Naive thymus-derived CD4-positive, alpha-beta T cell (primary cell): ENCODE results near the gene RAD51D. TPM values are rescaled to one million over a fixed set of nuclear protein-coding genes. Genes with fewer than 3 reads are reported as not detected.

Experiments used
- ATAC-seq: fragments of 150-1000 bp; cut with Tn5 transposase; 2 replicates; pipeline ENCODE4 v1.10.0; 2021; ENCODE audit warnings: mild to moderate bottlenecking, moderate library complexity
- CTCF ChIA-PET: fragments of 350-600 bp; sonication (Branson Sonifier 250); formaldehyde crosslinking; loops from one replicate; lab custom pipeline; 2021; ENCODE audit warnings: antibody characterized with exemption; lab: Charles Lee
- POLR2A ChIA-PET: fragments of 350-600 bp; sonication (Branson Sonifier 250); formaldehyde crosslinking; loops from one replicate; lab custom pipeline; 2021; ENCODE audit warnings: antibody characterized with exemption, inconsistent platforms; lab: Charles Lee
- DNase-seq, 9 donors: peaks; one replicate each; pipeline versions ENCODE4 v3.0.0 to v3.0.0-alpha.2; 2020 to 2022; ENCODE audit warnings: mixed read lengths in 1 of 9
- H3K27ac ChIP-seq: one replicate; pipeline ENCODE4 v1.7.0; 2013; ENCODE audit warnings: mild to moderate bottlenecking, low read depth, low read length, moderate library complexity
- H3K27me3 ChIP-seq, 2 donors: one replicate each; pipeline ENCODE4 v1.7.0; 2013; ENCODE audit warnings: low read length in 2 of 2, mild to moderate bottlenecking in 2 of 2, moderate library complexity in 2 of 2; ENCODE audit not compliant: control insufficient read depth in 2 of 2, insufficient read depth in 2 of 2
- H3K36me3 ChIP-seq, 3 experiments: 1 replicate in 2 of 3; 2 replicates in 1 of 3; pipeline ENCODE4 v1.7.0; 2013; ENCODE audit warnings: low read length in 3 of 3, mild to moderate bottlenecking in 3 of 3, moderate library complexity in 1 of 3; ENCODE audit not compliant: insufficient read depth in 3 of 3, control insufficient read depth in 2 of 3
- H3K4me1 ChIP-seq, 2 donors: one replicate each; pipeline ENCODE4 v1.7.0; 2013; ENCODE audit warnings: low read length in 2 of 2, mild to moderate bottlenecking in 2 of 2, moderate library complexity in 1 of 2; ENCODE audit not compliant: control insufficient read depth in 2 of 2, insufficient read depth in 2 of 2
- H3K4me3 ChIP-seq: 2 replicates; pipeline ENCODE4 v1.7.0; 2013; ENCODE audit warnings: mild to moderate bottlenecking, low read length
- H3K9me3 ChIP-seq, 3 experiments: 1 replicate in 2 of 3; 2 replicates in 1 of 3; pipeline ENCODE4 v1.7.0; 2013; ENCODE audit warnings: low read length in 3 of 3; ENCODE audit not compliant: control insufficient read depth in 2 of 3
- H3K27ac Mint-ChIP-seq, 9 donors: one replicate each; pipeline ENCODE4 v1.8.0; 2020 to 2022; ENCODE audit warnings: mixed read lengths in 9 of 9, mild to moderate bottlenecking in 8 of 9, moderate library complexity in 5 of 9, inconsistent platforms in 2 of 9
- H3K27me3 Mint-ChIP-seq, 5 donors: one replicate each; pipeline ENCODE4 v1.8.0; 2021 to 2022; ENCODE audit warnings: mixed read lengths in 5 of 5, mild to moderate bottlenecking in 1 of 5
- H3K36me3 Mint-ChIP-seq, 5 donors: one replicate each; pipeline ENCODE4 v1.8.0; 2020 to 2022; ENCODE audit warnings: mixed read lengths in 5 of 5, mild to moderate bottlenecking in 3 of 5, inconsistent platforms in 1 of 5
- H3K4me1 Mint-ChIP-seq, 7 donors: one replicate each; pipeline ENCODE4 v1.8.0; 2020 to 2022; ENCODE audit warnings: mixed read lengths in 7 of 7, mild to moderate bottlenecking in 3 of 7, inconsistent platforms in 1 of 7
- H3K4me3 Mint-ChIP-seq, 10 donors: one replicate each; pipeline ENCODE4 v1.8.0; 2020 to 2022; ENCODE audit warnings: mild to moderate bottlenecking in 10 of 10, mixed read lengths in 10 of 10, moderate library complexity in 6 of 10, inconsistent platforms in 2 of 10
- H3K9me3 Mint-ChIP-seq, 11 donors: one replicate each; pipeline ENCODE4 v1.8.0; 2020 to 2022; ENCODE audit warnings: mixed read lengths in 11 of 11, mild to moderate bottlenecking in 4 of 11, inconsistent platforms in 1 of 11, moderate library complexity in 1 of 11
- intact Hi-C, 2 donors: fragments of 100-400 bp; cut with micrococcal nuclease; formaldehyde crosslinking; loops; one replicate each; pipeline ENCODE4 v1.15.1; 2023
- polyA plus RNA-seq, 2 donors: library from polyadenylated mRNA; unstranded; fragments of 300-500 nt; fragmentation: Illumina TruSeq; gene quantifications; one replicate each; pipeline ENCODE4 v1.2.3, GENCODE V29; 2021
- total RNA-seq, 6 experiments: library from RNA in 5 of 6; stranded (reverse) in 5 of 6; gene quantifications; 1 replicate in 5 of 6; 2 replicates in 1 of 6; pipeline ENCODE4 v1.2.3 and lab custom pipeline; 2021 to 2026

RAD51D gene
- total and polyA plus RNA-seq, 7 experiments from 2014 or later = 7.0 to 34.2 (median 17.6) TPM

DNA sequence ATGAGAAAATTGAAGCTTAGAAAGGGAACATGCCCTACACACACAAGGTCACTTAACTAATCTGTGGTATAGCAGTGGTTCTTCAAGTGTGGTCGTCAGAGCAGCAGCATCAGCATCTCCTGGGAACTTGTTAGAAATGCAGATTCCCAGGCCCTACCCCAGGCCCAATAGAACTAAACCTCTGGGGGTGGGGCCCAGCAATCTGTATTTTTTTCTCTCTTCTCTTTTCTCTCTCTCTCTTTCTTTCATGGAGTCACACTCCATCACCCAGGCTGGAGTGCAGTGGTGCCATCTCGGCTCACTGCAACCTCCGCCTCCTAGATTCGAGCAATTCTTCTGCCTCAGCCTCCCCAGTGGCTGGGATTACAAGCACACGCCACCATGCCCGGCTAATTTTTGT, 18.6 kb upstream of the RAD51D start:
- CTCF ChIA-PET = interaction anchor here (0.6 kb wide), 1 partner anchor 135 kb away, joined by 3 read pairs; no protein-coding TSS in a partner anchor
- H3K4me3 Mint-ChIP-seq = no peak overlapping the region
- POLR2A ChIA-PET = interaction anchor here (0.6 kb wide), 1 partner anchor 87 kb away, joined by 3 read pairs; no protein-coding TSS in a partner anchor

DNA sequence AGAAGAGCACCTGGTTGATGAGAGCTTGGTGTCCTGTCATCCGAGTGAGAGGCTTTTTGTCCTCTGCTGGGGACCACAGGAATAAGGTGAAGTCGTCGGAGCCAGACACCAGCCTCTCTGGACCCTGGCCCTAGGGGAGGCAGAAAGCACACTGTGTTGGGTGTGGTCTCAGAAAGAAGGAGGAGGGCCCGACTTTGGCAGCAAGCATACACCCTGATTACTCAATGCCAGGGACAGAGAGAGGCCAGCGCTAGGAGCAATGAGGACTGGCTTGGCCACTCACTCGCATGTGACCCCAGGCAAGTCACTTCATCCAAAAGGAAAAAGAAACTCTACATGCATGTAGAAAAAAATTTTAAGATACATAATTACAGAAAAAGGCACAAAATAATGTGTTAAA, 15.7 kb upstream of the RAD51D start:
- H3K4me1 Mint-ChIP-seq = peaks cover 0 to 5% (median 0%) of the 10 kb centered on the region in 7 donors
- H3K27me3 Mint-ChIP-seq = no peaks in the 10 kb centered on the region
- Histone ChIP-seq H3K27ac (no peak overlapping the region), H3K36me3 (peaks cover 22 to 96% (median 28%) of the 10 kb centered on the region in 3 experiments), H3K4me1 (no peaks in the 10 kb centered on the region), H3K27me3 (no peaks in the 10 kb centered on the region), H3K9me3 (no peaks in the 10 kb centered on the region), H3K4me3 (no peak overlapping the region)
- H3K4me3 Mint-ChIP-seq = no peak overlapping the region
- ATAC-seq (no peak), DNase-seq (no peak)
- intact Hi-C loops = no loop called here
- peak overlapping the region in 2 of 9 donors; percentile 33 to 63 for H3K27ac Mint-ChIP-seq
- ChIA-PET CTCF (no interaction called here), POLR2A (interaction anchor here (0.7 to 1.2 kb wide), 2 partner anchors 42 to 106 kb away, joined by 3 to 4 read pairs; no protein-coding TSS in a partner anchor)
- no peaks in the 10 kb centered on the region for H3K9me3 Mint-ChIP-seq
- H3K36me3 Mint-ChIP-seq = peaks cover 12 to 46% (median 17%) of the 10 kb centered on the region in 5 donors

More for the DNA sequence above, 18.6 kb upstream of the RAD51D start:
- H3K4me1 ChIP-seq = peaks cover 6 to 13% of the 10 kb centered on the region in 2 donors
- peaks cover 12 to 35% (median 17%) of the 10 kb centered on the region in 5 donors for H3K36me3 Mint-ChIP-seq
- H3K27ac ChIP-seq = no peak overlapping the region
- peaks cover 3 to 23% (median 14%) of the 10 kb centered on the region in 7 donors for H3K4me1 Mint-ChIP-seq
- H3K9me3 Mint-ChIP-seq = no peaks in the 10 kb centered on the region
- intact Hi-C loops = no loop called here
- peak overlapping the region in 3 of 9 donors; percentile 16 to 43 (median 30) for H3K27ac Mint-ChIP-seq
- no peaks in the 10 kb centered on the region for H3K27me3 ChIP-seq
- no peak overlapping the region for H3K4me3 ChIP-seq
- peaks cover 22 to 73% (median 28%) of the 10 kb centered on the region in 3 experiments for H3K36me3 ChIP-seq
- H3K9me3 ChIP-seq = no peaks in the 10 kb centered on the region
- no peaks in the 10 kb centered on the region for H3K27me3 Mint-ChIP-seq
- no peak for ATAC-seq
- no peak for DNase-seq

DNA sequence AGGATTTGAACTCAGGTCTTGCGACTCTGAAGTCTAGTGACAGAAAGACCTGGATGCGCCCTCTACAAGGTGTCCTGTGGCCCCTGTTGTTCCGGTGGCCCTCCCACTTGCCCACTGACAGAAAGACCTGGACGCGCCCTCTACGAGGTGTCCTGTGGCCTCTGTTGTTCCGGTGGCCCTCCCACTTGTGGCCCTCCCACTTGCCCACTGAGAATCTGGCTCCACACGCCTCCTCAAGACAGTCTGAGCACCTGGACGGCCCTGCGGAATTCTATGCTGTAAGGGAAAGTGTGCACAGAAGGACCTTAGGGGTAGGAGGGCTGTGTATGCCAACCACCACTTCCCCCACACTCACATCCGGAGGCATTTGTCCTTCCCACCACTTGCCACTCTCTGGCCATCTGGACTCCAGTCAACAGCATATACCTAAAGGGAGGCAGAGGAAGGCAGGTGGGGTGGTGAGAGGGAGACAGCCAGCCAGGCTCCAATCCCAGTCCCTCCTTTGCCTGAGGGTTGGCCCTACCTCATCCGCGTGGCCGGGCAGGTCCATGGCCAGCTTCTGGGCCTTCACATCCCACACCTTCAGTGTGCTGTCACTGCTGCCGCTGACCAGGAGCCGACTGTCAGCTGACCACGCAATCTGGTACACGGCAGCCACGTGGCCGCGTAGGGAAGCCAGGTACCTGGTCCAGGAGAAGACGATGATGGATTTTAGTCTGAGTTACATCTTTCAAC, 13.3 kb upstream of the RAD51D start:
- Histone ChIP-seq H3K27me3 (no peaks in the 10 kb centered on the region), H3K9me3 (no peaks in the 10 kb centered on the region), H3K4me1 (no peaks in the 10 kb centered on the region), H3K36me3 (peaks cover 22 to 80% (median 26%) of the 10 kb centered on the region in 3 experiments), H3K4me3 (no peak overlapping the region), H3K27ac (no peak overlapping the region)
- Mint-ChIP-seq H3K27me3 (no peaks in the 10 kb centered on the region), H3K4me3 (no peak overlapping the region), H3K36me3 (peaks cover 12 to 45% (median 14%) of the 10 kb centered on the region in 5 donors), H3K27ac (peak overlapping the region in 2 of 9 donors; percentile 51 to 52), H3K4me1 (no peaks in the 10 kb centered on the region), H3K9me3 (no peaks in the 10 kb centered on the region)
- ChIA-PET POLR2A (interaction anchor here (1.2 kb wide), 1 partner anchor 81 kb away, joined by 6 read pairs; no protein-coding TSS in a partner anchor), CTCF (no interaction called here)
- no peak for DNase-seq
- no peak for ATAC-seq
- intact Hi-C loops = no loop called here

DNA sequence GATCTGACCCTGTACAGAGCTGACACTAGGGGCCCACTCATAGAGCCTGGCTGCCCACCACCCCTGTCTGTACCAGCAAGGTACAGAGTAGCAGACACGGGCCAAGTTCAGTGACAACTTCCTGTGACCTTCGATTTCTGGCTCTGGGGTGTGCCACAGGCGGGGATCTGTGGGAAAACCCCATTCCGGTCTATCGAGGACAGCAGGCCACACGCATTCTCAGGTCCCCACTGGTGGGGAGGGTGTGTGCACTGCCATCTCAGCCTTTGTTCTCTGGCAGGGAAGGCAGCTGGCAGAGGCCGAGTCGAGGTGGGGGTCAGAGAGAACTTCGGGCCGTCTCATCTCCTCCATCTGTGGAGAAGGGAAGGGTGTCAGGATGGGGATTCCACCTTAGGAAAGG, 12.4 kb upstream of the RAD51D start:
- H3K27ac Mint-ChIP-seq = peak overlapping the region in 1 of 9 donors; percentile 52
- no peak overlapping the region for H3K4me3 Mint-ChIP-seq
- CTCF ChIA-PET = no interaction called here
- Histone ChIP-seq H3K36me3 (peaks cover 18 to 71% (median 22%) of the 10 kb centered on the region in 3 experiments), H3K27ac (no peak overlapping the region), H3K4me1 (no peaks in the 10 kb centered on the region), H3K4me3 (no peak overlapping the region), H3K9me3 (no peaks in the 10 kb centered on the region), H3K27me3 (no peaks in the 10 kb centered on the region)
- no peaks in the 10 kb centered on the region for H3K9me3 Mint-ChIP-seq
- no peak for ATAC-seq
- no peak for DNase-seq
- intact Hi-C loops = no loop called here
- no peaks in the 10 kb centered on the region for H3K4me1 Mint-ChIP-seq
- POLR2A ChIA-PET = no interaction called here
- no peaks in the 10 kb centered on the region for H3K27me3 Mint-ChIP-seq
- peaks cover 12 to 45% (median 14%) of the 10 kb centered on the region in 5 donors for H3K36me3 Mint-ChIP-seq

DNA sequence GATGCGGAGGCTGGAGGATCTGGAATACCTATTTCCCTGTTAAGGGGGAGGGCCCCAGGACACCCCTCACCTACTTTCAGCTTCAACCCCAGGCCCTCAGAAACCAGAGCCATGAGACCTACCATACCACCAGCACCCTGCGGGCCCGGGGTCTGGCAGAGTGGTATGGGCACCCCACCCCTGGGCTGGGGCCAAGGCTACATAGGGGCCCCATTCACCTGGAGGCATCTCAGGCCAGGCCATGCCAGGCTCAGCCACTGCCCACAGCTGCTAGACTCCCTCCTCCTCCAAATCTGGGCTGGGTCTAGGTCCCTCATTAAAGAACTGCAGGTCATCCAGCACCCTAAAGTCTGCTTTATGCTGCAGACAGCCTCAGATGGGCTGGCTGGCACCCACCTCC, 10.7 kb upstream of the RAD51D start:
- no peaks in the 10 kb centered on the region for H3K9me3 Mint-ChIP-seq
- Histone ChIP-seq H3K27ac (no peak overlapping the region), H3K4me1 (no peaks in the 10 kb centered on the region), H3K4me3 (no peak overlapping the region), H3K27me3 (no peaks in the 10 kb centered on the region), H3K9me3 (no peaks in the 10 kb centered on the region), H3K36me3 (peaks cover 6 to 54% (median 11%) of the 10 kb centered on the region in 3 experiments)
- ChIA-PET POLR2A (interaction anchor here (0.7 to 1.5 kb wide), 2 partner anchors 11 to 112 kb away, joined by 3 read pairs; partner anchors contain the start of gene SLFN5), CTCF (interaction anchor here (1.4 kb wide), 1 partner anchor 9 kb away, joined by 3 read pairs; no protein-coding TSS in a partner anchor)
- no peak for DNase-seq
- no peaks in the 10 kb centered on the region for H3K27me3 Mint-ChIP-seq
- intact Hi-C loops = no loop called here
- H3K27ac Mint-ChIP-seq = peak overlapping the region in 5 of 9 donors; percentile 23 to 71 (median 38)
- peaks cover 6 to 33% (median 9%) of the 10 kb centered on the region in 5 donors for H3K36me3 Mint-ChIP-seq
- H3K4me3 Mint-ChIP-seq = no peak overlapping the region
- H3K4me1 Mint-ChIP-seq = no peaks in the 10 kb centered on the region
- no peak for ATAC-seq

DNA sequence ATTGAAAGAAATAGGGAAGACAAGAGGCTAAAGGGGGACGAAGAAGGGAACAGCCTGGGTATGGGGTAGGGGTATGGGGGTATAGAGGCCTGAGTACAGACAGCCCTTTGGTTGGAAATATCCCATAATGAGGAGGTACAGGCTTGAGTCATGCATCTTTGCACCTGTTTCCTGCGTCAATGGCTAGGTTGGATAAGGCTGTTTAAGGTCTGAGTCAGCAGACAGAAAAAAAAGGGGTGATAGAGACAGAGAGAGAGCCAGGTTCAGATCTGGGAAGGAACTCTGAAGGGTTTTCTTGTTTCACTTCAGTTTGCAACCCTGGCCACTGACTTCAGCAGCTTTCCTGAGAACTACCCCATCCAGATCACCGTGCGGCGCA, 10.3 kb upstream of the RAD51D start:
- Histone ChIP-seq H3K4me1 (no peaks in the 10 kb centered on the region), H3K27me3 (no peaks in the 10 kb centered on the region), H3K9me3 (no peaks in the 10 kb centered on the region), H3K27ac (no peak overlapping the region), H3K36me3 (peaks cover 6 to 50% (median 7%) of the 10 kb centered on the region in 3 experiments), H3K4me3 (no peak overlapping the region)
- Mint-ChIP-seq H3K4me3 (no peak overlapping the region), H3K36me3 (peaks cover 5 to 28% (median 8%) of the 10 kb centered on the region in 5 donors), H3K27me3 (no peaks in the 10 kb centered on the region), H3K27ac (peak overlapping the region in 7 of 9 donors; percentile 17 to 90 (median 59)), H3K9me3 (no peaks in the 10 kb centered on the region), H3K4me1 (no peaks in the 10 kb centered on the region)
- no peak for DNase-seq
- POLR2A ChIA-PET = interaction anchor here (1.5 kb wide), 1 partner anchor 113 kb away, joined by 3 read pairs; the partner anchor contains the start of gene SLFN5
- ATAC-seq = no peak
- CTCF ChIA-PET = interaction anchor here (1.4 kb wide), 1 partner anchor 9 kb away, joined by 3 read pairs; no protein-coding TSS in a partner anchor
- intact Hi-C loops = no loop called here
